ENCODE data around the gene TMEM273.

The TMEM273 gene

DNA sequence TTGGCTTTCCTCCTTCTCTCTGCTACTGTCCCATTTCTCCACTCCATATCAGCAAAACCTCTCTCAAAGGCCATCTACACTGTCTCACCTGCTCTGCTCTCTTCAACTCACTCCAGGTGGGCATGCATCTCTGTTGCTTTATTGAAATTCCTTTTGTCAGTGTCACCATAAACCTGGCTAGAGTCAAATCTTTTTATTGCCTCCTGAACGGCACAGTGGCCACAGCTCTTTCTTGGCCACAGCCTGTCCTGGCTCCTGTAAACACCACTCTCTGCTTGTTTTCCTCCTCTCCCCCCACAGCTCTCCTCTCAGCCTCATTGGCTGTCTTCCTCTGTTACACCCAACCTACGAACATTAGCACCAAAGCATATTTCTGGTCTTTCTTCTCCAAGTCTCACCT is 31.1 kb upstream of the TMEM273 start:
- TF ChIP-seq, protein P1, sequence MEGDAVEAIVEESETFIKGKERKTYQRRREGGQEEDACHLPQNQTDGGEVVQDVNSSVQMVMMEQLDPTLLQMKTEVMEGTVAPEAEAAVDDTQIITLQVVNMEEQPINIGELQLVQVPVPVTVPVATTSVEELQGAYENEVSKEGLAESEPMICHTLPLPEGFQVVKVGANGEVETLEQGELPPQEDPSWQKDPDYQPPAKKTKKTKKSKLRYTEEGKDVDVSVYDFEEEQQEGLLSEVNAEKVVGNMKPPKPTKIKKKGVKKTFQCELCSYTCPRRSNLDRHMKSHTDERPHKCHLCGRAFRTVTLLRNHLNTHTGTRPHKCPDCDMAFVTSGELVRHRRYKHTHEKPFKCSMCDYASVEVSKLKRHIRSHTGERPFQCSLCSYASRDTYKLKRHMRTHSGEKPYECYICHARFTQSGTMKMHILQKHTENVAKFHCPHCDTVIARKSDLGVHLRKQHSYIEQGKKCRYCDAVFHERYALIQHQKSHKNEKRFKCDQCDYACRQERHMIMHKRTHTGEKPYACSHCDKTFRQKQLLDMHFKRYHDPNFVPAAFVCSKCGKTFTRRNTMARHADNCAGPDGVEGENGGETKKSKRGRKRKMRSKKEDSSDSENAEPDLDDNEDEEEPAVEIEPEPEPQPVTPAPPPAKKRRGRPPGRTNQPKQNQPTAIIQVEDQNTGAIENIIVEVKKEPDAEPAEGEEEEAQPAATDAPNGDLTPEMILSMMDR (IDR thresholded peaks at IDR 0.05; ENCODE audit: control insufficient read depth, insufficient read depth, low read depth, low read length, missing control alignments), result no peak
- DNase-seq (ENCODE audit: low read depth), result no peak
- H3K4me3 ChIP-seq (ENCODE audit: control insufficient read depth, low read depth, low read length), result no peak overlapping the region

DNA sequence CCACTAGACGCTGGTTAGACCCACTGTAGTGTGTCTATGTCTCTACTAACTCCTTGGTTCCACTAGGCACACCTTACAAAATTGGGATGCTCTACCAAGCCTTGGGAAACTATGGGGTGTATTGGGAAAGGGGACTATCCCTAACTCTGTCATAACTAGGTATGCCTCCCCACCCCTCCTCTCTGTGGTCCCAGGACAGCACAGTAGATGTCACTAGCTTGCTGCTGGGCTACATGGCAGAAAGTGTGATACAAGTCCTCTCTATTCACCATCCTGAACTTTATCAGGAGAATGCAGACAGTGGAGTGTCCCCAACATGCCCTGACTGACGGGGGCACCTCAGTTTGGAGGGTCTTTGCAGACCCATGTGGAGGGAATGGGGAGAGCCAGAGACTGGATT is 30.3 kb upstream of the TMEM273 start:
- DNase-seq (ENCODE audit: low read depth), result no peak
- TF ChIP-seq, protein P1 (IDR thresholded peaks at IDR 0.05; ENCODE audit: control insufficient read depth, insufficient read depth, low read depth, low read length, missing control alignments), result no peak
- no peak overlapping the region for H3K4me3 ChIP-seq (ENCODE audit: control insufficient read depth, low read depth, low read length)

DNA sequence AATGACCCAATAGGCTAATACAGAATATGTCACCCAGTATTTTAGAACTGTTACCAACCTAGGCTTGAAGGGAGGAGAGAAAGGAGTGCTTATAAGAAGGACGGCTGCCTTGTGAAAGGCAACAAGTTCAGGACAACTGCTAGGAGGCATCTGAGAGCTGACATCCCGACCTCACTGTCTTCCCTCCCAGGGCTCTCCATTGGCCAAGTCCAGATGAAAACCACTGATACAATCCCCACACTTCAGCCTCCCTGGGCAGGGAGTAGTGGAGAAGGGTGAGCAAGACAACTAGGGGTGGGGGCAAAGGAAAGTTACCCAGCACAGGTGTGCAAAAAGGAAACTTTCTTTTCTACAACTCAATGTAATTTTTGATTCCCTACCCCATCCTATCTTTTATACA is 29.5 kb upstream of the TMEM273 start:
- DNase-seq (ENCODE audit: low read depth), result no peak
- TF ChIP-seq, protein P1 (IDR thresholded peaks at IDR 0.05; ENCODE audit: control insufficient read depth, insufficient read depth, low read depth, low read length, missing control alignments), result no peak
- no peak overlapping the region for H3K4me3 ChIP-seq (ENCODE audit: control insufficient read depth, low read depth, low read length)

DNA sequence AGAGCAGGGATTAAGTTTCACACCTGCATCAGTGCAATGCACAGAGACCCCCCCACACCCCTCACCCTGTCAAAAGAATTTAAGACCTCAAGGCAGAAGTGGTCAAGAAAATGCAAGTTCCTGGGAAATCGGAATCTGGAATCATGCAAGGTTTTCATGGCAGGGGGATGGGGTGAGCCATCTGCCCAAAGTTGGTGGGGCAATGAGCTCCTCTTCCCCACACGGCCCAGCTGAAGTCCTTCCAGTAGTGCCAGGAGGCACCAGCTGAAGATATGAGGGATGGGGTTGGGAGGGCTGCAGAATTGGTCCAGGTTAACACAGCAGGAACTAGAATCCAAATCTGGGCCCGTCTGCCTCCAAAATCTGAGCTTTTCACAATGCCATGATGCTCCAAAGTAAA is 25.0 kb upstream of the TMEM273 start:
- no peak overlapping the region for H3K4me3 ChIP-seq (ENCODE audit: control insufficient read depth, low read depth, low read length)
- DNase-seq (ENCODE audit: low read depth), result no peak
- TF ChIP-seq, protein P1 (IDR thresholded peaks at IDR 0.05; ENCODE audit: control insufficient read depth, insufficient read depth, low read depth, low read length, missing control alignments), result no peak

DNA sequence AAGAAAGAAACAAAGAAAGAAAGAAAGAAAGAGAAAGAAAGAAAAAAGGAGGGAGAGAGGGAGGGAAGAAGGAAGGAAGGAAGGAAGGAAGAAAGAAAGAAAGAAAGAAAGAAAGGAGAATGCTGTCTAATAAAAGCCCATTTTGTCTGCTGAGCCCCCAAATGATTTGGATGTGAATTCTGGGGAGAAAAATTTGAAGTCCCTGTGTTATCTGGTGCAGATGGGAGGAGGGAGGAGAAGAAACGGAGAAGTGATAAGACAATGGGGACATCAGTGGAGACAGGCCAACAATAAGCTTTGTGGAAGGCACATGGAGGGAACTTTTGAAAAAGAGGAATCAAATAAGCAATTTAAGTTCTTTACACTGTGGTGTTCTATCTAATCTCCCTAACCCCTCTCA is 24.6 kb upstream of the TMEM273 start:
- no peak for DNase-seq (ENCODE audit: low read depth)
- TF ChIP-seq, protein P1 (IDR thresholded peaks at IDR 0.05; ENCODE audit: control insufficient read depth, insufficient read depth, low read depth, low read length, missing control alignments), result no peak
- H3K4me3 ChIP-seq (ENCODE audit: control insufficient read depth, low read depth, low read length), result no peak overlapping the region

DNA sequence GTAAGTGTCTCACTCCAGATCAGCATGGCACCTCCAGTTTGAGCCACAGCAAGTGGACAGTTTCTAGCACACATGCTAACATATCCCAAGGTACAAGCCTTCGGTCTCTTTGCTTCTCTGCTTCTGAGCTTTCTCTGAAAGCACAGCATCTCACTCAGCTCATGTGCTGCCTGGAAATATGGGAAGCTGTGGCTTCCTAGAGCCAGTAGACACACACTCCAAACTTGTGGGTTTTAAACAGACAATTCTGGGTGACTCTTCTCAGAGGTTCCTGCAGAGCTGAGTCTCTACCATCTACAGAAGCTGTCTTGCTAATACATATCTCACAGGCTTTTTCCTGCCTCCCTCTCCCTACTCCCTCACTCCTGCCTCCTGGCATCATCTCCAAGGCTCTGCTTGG is 23.9 kb upstream of the TMEM273 start:
- no peak overlapping the region for H3K4me3 ChIP-seq (ENCODE audit: control insufficient read depth, low read depth, low read length)
- TF ChIP-seq, protein P1 (IDR thresholded peaks at IDR 0.05; ENCODE audit: control insufficient read depth, insufficient read depth, low read depth, low read length, missing control alignments), result no peak
- DNase-seq (ENCODE audit: low read depth), result no peak

DNA sequence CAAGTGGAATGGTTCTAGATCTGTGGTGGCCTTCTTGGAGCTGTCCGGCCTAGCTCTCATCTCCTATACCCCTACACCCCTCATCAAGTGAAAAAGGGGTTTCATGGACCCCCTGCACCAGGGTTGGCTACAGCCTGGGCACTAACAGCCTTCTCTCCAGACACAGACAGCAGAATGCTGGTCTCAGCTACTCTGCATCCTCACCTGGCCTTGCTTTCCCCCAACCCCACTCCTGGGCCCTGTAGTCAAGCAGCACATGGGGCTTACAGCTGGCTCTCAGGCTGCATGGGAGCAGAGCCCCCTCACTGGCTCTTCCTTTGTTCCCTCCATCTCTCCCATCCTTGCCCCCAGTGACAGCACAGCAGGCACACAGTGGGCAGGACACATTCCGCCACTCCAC is 20.8 kb upstream of the TMEM273 start:
- no peak for DNase-seq (ENCODE audit: low read depth)
- TF ChIP-seq, protein P1 (IDR thresholded peaks at IDR 0.05; ENCODE audit: control insufficient read depth, insufficient read depth, low read depth, low read length, missing control alignments), result no peak
- H3K4me3 ChIP-seq (ENCODE audit: control insufficient read depth, low read depth, low read length), result no peak overlapping the region
